HG03342 (cell line): Measurements from ENCODE around the gene B9D2.
A peak's percentile ranks its signal among the peaks of the same experiment; 100 is the strongest.

Experiments used
- ATAC-seq: cut with Tn5 transposase; IDR thresholded peaks from one replicate; pipeline ENCODE4 v1.9.1; 2021; ENCODE audit warnings: mild to moderate bottlenecking, moderate library complexity; ENCODE audit not compliant: unreplicated experiment

The B9D2 gene

DNA sequence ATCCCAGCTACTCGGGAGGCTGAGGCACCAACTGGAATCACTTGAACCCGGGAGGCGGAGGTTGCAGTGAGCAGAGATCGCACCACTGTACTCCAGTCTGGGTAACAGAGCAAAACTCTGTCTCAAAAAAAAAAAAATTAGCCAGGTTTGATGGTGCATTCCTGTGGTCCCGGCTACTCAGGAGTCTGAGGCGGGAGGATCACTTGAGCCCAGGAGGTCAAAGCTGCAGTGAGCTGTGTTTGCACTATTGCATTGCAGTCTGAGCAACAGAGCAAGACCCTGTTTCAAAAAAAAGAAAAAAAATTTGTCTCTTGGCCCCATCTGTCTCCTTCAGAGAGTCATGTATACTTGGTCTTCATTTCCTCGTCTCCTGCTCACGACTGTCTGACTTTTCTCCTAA lies 52.3 kb downstream of the B9D2 start:
- ATAC-seq, result no peak

DNA sequence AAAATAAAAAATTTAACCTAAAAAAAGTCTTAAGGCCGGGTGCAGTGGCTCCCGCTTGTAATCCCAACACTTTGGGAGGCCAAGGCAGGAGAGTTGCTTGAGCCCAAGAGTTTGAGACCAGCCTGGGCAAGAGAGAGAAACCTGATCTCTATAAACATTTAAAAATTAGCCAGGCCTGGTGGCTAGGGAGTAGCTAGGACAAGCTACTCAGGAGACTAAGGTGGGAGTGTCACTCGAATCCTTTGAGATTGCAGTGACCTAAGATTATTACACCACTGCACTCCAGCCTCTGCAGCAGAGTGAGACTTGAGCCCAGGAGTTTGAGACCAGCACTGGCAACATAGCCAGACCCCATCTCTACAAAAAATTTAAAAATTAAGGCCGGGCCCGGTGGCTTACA lies 52.9 kb downstream of the B9D2 start:
- no peak for ATAC-seq

- peak; percentile 60 for ATAC-seq
Observed at GRCh38 chr19:41310033-41310831, 53.7 kb downstream of the B9D2 start, which contains the start of gene CCDC97. Gene CCDC97 (plus strand): TSS chr19:41310172. CDS start chr19:41310311, 139 bp downstream.

GRCh38 chr19:41309180-41310032 lies 54.5 kb downstream of the B9D2 start:
- no peak for ATAC-seq

- ATAC-seq, result no peak
Observed at GRCh38 chr19:41308450-41309179, 55.3 kb downstream of the B9D2 start.

- no peak for ATAC-seq
Observed at GRCh38 chr19:41307954-41308449, 55.9 kb downstream of the B9D2 start.

DNA sequence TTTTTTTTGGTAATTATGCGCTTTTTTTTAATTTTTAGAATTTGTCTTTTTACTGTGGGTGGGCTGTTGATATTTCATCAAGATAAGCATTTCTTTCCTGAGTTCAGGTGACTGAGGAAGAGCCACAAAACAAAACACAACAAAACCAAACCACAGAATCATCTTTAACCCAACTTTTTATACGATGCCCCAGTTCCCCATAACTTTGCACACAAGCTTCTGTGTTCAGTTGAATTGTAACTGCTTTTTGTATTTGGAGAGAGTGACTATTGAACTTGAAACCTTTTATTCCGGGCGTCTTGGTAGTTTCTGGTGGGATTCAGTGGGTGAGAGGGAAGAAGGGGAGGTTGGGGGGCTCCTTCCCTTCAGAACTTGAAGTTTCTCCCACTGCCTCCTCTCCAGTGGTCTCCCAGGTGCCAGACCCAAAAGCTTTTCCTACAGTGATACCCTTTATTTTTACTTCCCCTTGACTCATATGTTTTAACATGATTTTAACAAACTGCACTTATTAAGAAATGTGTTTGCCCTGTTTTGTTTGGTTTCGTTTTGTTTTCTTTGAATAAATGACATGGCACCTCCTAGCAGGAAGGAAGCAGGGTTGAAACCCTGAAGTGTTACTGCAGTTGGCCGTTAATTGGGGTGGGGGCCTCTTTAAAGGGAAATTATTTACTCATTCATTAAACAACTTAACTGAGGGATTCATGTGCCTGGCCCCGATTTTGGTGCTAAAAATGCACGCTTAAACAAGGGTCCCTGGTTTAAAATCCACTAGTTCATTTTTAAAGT lies 56.7 kb downstream of the B9D2 start:
- ATAC-seq, result no peak

DNA sequence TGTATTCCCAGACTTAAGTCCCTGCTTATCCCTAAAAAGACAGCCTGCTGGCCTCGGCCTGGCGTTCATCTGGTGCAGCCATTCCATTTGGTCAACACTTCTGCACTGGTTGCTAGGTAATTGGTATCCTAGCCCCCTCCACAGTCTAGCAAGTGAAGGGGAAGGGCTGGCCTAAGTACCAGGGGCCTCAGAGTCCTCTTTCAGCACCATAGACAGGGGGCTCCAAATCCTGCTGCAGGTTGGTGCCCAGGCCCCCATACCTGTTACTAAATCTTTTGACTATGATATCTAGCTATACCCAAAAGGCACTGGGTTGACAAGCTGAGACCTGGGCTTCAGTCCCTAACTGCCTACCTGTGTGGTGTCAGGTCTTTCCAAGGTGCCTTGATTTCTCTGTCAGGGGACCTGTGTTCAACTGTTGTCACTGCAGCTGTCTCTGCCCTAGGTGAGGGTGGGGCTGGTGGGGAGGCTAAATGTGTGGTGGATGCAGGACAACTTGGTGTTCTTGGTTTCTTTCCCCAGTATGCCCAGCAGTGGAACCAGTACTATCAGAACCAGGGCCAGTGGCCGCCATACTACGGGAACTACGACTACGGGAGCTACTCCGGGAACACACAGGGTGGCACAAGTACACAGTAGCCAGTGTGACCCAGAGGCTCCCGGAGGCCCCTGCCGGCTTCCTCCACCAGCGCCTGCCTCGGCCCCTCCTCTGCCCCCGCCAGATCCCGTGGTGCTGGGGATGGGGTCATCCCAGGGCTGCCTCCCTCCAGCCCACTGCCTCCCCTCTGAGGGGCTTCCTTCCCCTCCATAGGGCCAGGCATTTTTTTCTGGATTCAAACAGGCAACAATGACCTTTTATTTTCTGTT lies 57.8 kb downstream of the B9D2 start:
- no peak for ATAC-seq

DNA sequence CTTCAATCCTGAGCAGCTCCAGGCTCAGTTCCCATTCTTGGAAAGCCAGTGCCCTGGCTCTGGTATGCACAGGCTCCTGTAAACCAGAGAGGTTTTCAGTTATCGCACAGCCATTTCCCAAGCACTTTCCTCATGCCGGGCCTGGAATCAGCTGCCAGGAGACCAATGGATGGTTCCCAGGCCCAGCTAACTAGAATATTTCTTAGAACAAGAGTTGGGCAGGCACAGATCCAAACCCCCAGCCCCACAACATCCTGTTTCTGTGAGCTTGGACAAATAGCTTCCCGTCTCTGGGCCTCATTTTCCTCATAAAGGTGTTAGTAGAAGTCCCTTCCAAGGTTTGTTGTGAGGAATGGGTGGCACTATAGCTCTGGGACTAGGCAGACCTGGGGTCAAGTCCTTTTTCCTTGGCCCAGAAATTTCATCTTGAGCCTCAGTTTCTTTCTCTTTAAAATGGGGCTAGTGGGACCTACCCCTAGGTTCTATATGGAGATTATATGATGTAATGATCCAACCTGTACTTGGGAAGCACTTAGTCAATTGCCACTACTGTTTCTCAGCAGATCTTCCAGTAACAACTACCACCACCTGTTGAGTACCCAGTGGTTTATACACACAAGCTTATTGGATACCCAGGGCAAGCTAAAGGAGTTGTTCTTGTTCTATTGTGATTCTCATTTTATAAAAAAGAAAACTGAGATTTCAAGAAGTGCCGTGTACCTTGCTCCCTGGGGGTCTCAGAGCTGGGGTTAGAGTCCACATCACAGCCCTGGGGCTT lies 59.1 kb downstream of the B9D2 start:
- no peak for ATAC-seq
